SK-N-SH (cell line): ENCODE measurements around the gene NUDCD3. TPM values are rescaled to one million over a fixed set of nuclear protein-coding genes. Genes with fewer than 3 reads are reported as not detected.

Source experiments
- CTCF ChIA-PET: fragments of 300-600, 350-600 bp; formaldehyde crosslinking; extraction: SDS; loops from one replicate; lab custom pipeline; 2021; lab: Yijun Ruan, JAX
- POLR2A ChIA-PET: fragments of 350-600 bp; sonication (Branson Sonifier 250); formaldehyde crosslinking; extraction: SDS; loops from one replicate; lab custom pipeline; 2020; ENCODE audit warnings: antibody characterized with exemption, inconsistent platforms; lab: Yijun Ruan, JAX
- DNase-seq: peaks from one replicate; pipeline ENCODE4 v3.0.0; 2012
- H2AFZ ChIP-seq: fragments of 200-600 bp; sonication (generic); 2 replicates; pipeline ENCODE4 v1.8.1; 2016; ENCODE audit warnings: antibody characterized with exemption, mild to moderate bottlenecking, low read depth
- H3F3A ChIP-seq: fragments of 200-600 bp; sonication (generic); replicated peaks from 2 replicates; pipeline ENCODE3; 2016; ENCODE audit warnings: antibody characterized with exemption, mild to moderate bottlenecking; ENCODE audit not compliant: insufficient read depth
- H3K27ac ChIP-seq, 2 experiments: fragments of 200-500 bp in 1 of 2; fragments of 200-600 bp in 1 of 2; sonication (Bioruptor generic) in 1 of 2; sonication (generic), shearing (Covaris generic) in 1 of 2; 2 replicates each; pipeline versions ENCODE4 v1.5.1 to v1.6.1; 2014 to 2016; ENCODE audit warnings: low read depth in 2 of 2, inconsistent platforms in 1 of 2, low read length in 1 of 2, mild to moderate bottlenecking in 1 of 2, mixed read lengths in 1 of 2
- H3K27me3 ChIP-seq: fragments of 200-600 bp; sonication (generic), shearing (Covaris generic); 2 replicates; pipeline ENCODE4 v1.6.1; 2016; ENCODE audit warnings: mixed run types; ENCODE audit not compliant: insufficient read depth
- H3K36me3 ChIP-seq, 2 experiments: fragments of 200-500 bp in 1 of 2; fragments of 200-600 bp in 1 of 2; sonication (Bioruptor generic) in 1 of 2; sonication (generic) in 1 of 2; replicated peaks in 1 of 2; 2 replicates each; pipeline versions ENCODE3 to v1.5.1; 2014 to 2016; ENCODE audit warnings: low read length in 1 of 2, mild to moderate bottlenecking in 1 of 2; ENCODE audit not compliant: insufficient read depth in 2 of 2, control insufficient read depth in 1 of 2
- H3K4me1 ChIP-seq, 2 experiments: fragments of 200-500 bp in 1 of 2; fragments of 200-600 bp in 1 of 2; sonication (Bioruptor generic) in 1 of 2; sonication (generic), shearing (Covaris generic) in 1 of 2; 2 replicates each; pipeline versions ENCODE4 v1.5.1 to v1.6.1; 2014 to 2016; ENCODE audit warnings: low read depth in 1 of 2, low read length in 1 of 2, mixed run types in 1 of 2; ENCODE audit not compliant: insufficient read depth in 2 of 2, control insufficient read depth in 1 of 2
- H3K4me2 ChIP-seq: fragments of 200-600 bp; sonication (generic), shearing (Covaris generic); 2 replicates; pipeline ENCODE4 v1.6.1; 2017; ENCODE audit warnings: mixed run types
- H3K4me3 ChIP-seq, 2 experiments: fragments of 200-500 bp in 1 of 2; fragments of 200-600 bp in 1 of 2; sonication (Bioruptor generic) in 1 of 2; sonication (generic), shearing (Covaris generic) in 1 of 2; 2 replicates each; pipeline versions ENCODE4 v1.5.1 to v1.8.1; 2014 to 2016; ENCODE audit warnings: low read depth in 2 of 2, inconsistent platforms in 1 of 2, low read length in 1 of 2, mild to moderate bottlenecking in 1 of 2, mixed read lengths in 1 of 2, moderate library complexity in 1 of 2
- H3K79me2 ChIP-seq: fragments of 200-600 bp; sonication (generic); 2 replicates; pipeline ENCODE4 v1.8.1; 2017; ENCODE audit warnings: mild to moderate bottlenecking; ENCODE audit not compliant: insufficient read depth
- H3K9ac ChIP-seq: fragments of 200-600 bp; sonication (generic); 2 replicates; pipeline ENCODE4 v1.6.1; 2017; ENCODE audit warnings: mixed run types
- H3K9me2 ChIP-seq: fragments of 200-600 bp; sonication (generic); 2 replicates; pipeline ENCODE4 v1.6.1; 2017; ENCODE audit warnings: mixed run types
- H3K9me3 ChIP-seq: fragments of 200-600 bp; sonication (generic); 2 replicates; pipeline ENCODE4 v1.6.1; 2017; ENCODE audit warnings: mixed run types, mild to moderate bottlenecking, moderate library complexity
- H4K20me1 ChIP-seq: fragments of 200-600 bp; sonication (generic); 2 replicates; pipeline ENCODE4 v1.6.1; 2017; ENCODE audit warnings: mild to moderate bottlenecking, mixed run types; ENCODE audit not compliant: insufficient read depth
- CHD2 ChIP-seq: fragments of 150-350 bp; IDR thresholded peaks from 2 replicates; pipeline ENCODE4 v1.6.1; 2018; ENCODE audit warnings: low read length; ENCODE audit not compliant: partially characterized antibody
- ELF1 ChIP-seq: IDR thresholded peaks from 2 replicates; pipeline ENCODE4 v1.4.0; 2012
- EP300 ChIP-seq, 2 experiments: IDR thresholded peaks; 2 replicates each; pipeline versions ENCODE4 v1.4.0 to v1.6.1; 2012; ENCODE audit warnings: borderline replicate concordance in 1 of 2, low read depth in 1 of 2, low read length in 1 of 2
- FOXJ3 ChIP-seq: sonication (generic); formaldehyde crosslinking; IDR thresholded peaks from 2 replicates; pipeline ENCODE4 v1.5.1; 2020; ENCODE audit warnings: mild to moderate bottlenecking, missing genetic modification reagents
- GATA2 ChIP-seq: sonication (generic); formaldehyde crosslinking; IDR thresholded peaks from 2 replicates; pipeline ENCODE4 v1.5.0; 2020; ENCODE audit warnings: mild to moderate bottlenecking, missing genetic modification reagents
- JUND ChIP-seq: IDR thresholded peaks from 2 replicates; pipeline ENCODE4 v1.4.0; 2012
- NFIC ChIP-seq: IDR thresholded peaks from 2 replicates; pipeline ENCODE4 v1.4.0; 2012; ENCODE audit warnings: borderline replicate concordance
- NRF1 ChIP-seq: IDR thresholded peaks from 2 replicates; pipeline ENCODE4 v1.6.1; 2012; ENCODE audit warnings: low read depth, mild to moderate bottlenecking, low read length
- RXRA ChIP-seq: IDR thresholded peaks from 2 replicates; pipeline ENCODE4 v1.4.0; 2012; ENCODE audit warnings: low read depth, mild to moderate bottlenecking, borderline replicate concordance
- SMC3 ChIP-seq: IDR thresholded peaks from 2 replicates; pipeline ENCODE4 v1.6.1; 2012; ENCODE audit warnings: low read depth, low read length, improper control_type of control experiment
- TEAD4 ChIP-seq: IDR thresholded peaks from 2 replicates; pipeline ENCODE4 v1.4.0; 2012; ENCODE audit warnings: mild to moderate bottlenecking, borderline replicate concordance; ENCODE audit not compliant: insufficient read depth
- polyA plus RNA-seq, 3 experiments: library from polyadenylated mRNA; depleted of rRNA; stranded (reverse); fragments of >200 nt; gene quantifications; 2 replicates each; pipeline ENCODE4 v1.2.3, GENCODE V29; 2012
- TF ChIP-seq, protein P1 (sequence below): IDR thresholded peaks from 2 replicates; pipeline ENCODE4 v1.6.1; 2012; ENCODE audit warnings: mild to moderate bottlenecking, low read depth, low read length, moderate library complexity
- TF ChIP-seq, protein P2 (sequence below): fragments of 150-350 bp; IDR thresholded peaks from 2 replicates; pipeline ENCODE4 v1.6.1; 2017; ENCODE audit warnings: antibody characterized with exemption, low read length, low read depth, borderline replicate concordance
- TF ChIP-seq, protein P3 (sequence below): fragments of 200-600 bp; sonication (generic); IDR thresholded peaks from 2 replicates; pipeline ENCODE4 v1.6.1; 2017; ENCODE audit warnings: antibody characterized with exemption, mild to moderate bottlenecking, moderate library complexity
- TF ChIP-seq, protein P4 (sequence below): IDR thresholded peaks from 2 replicates; pipeline ENCODE4 v1.4.0; 2012; ENCODE audit warnings: low read depth, borderline replicate concordance

The NUDCD3 gene
- polyA plus RNA-seq, 1 of the 3 experiments (the other 2 are of a cell fraction), result 66.0 TPM

DNA sequence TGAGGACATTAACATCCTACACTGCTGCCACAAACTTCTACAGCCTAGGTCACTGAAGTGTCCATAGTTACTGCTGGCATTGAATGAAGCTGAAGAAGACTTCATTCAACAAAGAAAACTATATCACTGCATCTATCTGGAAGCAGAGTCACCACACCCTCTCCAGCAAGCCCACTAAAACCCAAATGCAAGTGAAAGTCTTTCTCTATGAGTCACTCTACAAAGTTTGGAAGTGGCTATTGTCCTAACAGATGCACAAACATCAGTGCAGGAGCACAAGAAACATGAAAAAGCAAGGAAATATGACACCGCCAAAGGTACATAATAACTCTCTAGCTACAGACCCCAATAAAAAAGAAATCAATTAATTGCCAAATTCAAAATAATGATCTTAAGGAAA is 121.6 kb downstream of the NUDCD3 start (continued):
- TF ChIP-seq, protein P1, sequence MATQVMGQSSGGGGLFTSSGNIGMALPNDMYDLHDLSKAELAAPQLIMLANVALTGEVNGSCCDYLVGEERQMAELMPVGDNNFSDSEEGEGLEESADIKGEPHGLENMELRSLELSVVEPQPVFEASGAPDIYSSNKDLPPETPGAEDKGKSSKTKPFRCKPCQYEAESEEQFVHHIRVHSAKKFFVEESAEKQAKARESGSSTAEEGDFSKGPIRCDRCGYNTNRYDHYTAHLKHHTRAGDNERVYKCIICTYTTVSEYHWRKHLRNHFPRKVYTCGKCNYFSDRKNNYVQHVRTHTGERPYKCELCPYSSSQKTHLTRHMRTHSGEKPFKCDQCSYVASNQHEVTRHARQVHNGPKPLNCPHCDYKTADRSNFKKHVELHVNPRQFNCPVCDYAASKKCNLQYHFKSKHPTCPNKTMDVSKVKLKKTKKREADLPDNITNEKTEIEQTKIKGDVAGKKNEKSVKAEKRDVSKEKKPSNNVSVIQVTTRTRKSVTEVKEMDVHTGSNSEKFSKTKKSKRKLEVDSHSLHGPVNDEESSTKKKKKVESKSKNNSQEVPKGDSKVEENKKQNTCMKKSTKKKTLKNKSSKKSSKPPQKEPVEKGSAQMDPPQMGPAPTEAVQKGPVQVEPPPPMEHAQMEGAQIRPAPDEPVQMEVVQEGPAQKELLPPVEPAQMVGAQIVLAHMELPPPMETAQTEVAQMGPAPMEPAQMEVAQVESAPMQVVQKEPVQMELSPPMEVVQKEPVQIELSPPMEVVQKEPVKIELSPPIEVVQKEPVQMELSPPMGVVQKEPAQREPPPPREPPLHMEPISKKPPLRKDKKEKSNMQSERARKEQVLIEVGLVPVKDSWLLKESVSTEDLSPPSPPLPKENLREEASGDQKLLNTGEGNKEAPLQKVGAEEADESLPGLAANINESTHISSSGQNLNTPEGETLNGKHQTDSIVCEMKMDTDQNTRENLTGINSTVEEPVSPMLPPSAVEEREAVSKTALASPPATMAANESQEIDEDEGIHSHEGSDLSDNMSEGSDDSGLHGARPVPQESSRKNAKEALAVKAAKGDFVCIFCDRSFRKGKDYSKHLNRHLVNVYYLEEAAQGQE, result no peak
- TF ChIP-seq TEAD4, result no peak
- TF ChIP-seq NFIC, result no peak
- no peak for TF ChIP-seq FOXJ3 (CRISPR knock-in tag)

DNA sequence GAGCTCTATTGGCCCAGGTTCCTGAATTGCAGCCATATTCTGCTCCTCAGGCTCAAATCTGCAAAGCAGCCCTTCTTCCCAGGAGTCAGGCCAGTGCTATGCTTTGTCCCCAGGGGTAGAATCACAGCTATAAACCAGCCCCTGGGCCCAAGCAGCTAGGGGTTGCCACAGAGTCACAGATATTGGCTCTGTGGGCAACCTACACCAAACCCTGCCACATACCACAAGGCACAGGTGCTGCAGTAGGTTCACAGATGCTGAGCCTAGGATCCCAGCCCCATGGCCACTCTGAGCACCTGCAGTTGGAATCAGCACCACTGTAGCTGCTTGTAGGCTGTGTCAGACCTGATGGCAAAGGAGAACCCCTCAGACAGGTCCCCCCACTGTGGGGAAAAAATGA is 122.0 kb downstream of the NUDCD3 start:
- Histone ChIP-seq H4K20me1 (no peaks in the 10 kb centered on the region), H3K4me3 (no peak overlapping the region), H3K4me1 (no peaks in the 10 kb centered on the region), H3K4me2 (no peak overlapping the region), H2AFZ (no peak overlapping the region), H3K79me2 (no peaks in the 10 kb centered on the region), H3K9ac (no peak overlapping the region), H3K9me3 (no peaks in the 10 kb centered on the region), H3F3A (peaks cover 10% of the 10 kb centered on the region), H3K36me3 (no peaks in the 10 kb centered on the region), H3K27me3 (no peaks in the 10 kb centered on the region), H3K27ac (no peak overlapping the region), H3K9me2 (no peaks in the 10 kb centered on the region)
- ChIA-PET POLR2A (no interaction called here), CTCF (interaction anchor here (0.6 to 1.5 kb wide), 3 partner anchors 20 to 95 kb away, joined by 3 to 4 read pairs (median 3); no protein-coding TSS in a partner anchor)
- DNase-seq, result no peak
- TF ChIP-seq EP300 (IDR thresholded peaks at IDR 0.05; ENCODE audit: borderline replicate concordance in 1 of 2, low read depth in 1 of 2, low read length in 1 of 2) (no peak), NRF1 (no peak), FOXJ3 (CRISPR knock-in tag) (no peak), GATA2 (no peak), CHD2 (no peak), NFIC (no peak), SMC3 (no peak), RXRA (no peak), ELF1 (no peak), JUND (no peak)
- TF ChIP-seq, protein P2, sequence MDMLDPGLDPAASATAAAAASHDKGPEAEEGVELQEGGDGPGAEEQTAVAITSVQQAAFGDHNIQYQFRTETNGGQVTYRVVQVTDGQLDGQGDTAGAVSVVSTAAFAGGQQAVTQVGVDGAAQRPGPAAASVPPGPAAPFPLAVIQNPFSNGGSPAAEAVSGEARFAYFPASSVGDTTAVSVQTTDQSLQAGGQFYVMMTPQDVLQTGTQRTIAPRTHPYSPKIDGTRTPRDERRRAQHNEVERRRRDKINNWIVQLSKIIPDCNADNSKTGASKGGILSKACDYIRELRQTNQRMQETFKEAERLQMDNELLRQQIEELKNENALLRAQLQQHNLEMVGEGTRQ, result no peak
- TF ChIP-seq, protein P3, sequence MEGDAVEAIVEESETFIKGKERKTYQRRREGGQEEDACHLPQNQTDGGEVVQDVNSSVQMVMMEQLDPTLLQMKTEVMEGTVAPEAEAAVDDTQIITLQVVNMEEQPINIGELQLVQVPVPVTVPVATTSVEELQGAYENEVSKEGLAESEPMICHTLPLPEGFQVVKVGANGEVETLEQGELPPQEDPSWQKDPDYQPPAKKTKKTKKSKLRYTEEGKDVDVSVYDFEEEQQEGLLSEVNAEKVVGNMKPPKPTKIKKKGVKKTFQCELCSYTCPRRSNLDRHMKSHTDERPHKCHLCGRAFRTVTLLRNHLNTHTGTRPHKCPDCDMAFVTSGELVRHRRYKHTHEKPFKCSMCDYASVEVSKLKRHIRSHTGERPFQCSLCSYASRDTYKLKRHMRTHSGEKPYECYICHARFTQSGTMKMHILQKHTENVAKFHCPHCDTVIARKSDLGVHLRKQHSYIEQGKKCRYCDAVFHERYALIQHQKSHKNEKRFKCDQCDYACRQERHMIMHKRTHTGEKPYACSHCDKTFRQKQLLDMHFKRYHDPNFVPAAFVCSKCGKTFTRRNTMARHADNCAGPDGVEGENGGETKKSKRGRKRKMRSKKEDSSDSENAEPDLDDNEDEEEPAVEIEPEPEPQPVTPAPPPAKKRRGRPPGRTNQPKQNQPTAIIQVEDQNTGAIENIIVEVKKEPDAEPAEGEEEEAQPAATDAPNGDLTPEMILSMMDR, result no peak
- TF ChIP-seq, protein P1, result no peak
- TF ChIP-seq, protein P4, sequence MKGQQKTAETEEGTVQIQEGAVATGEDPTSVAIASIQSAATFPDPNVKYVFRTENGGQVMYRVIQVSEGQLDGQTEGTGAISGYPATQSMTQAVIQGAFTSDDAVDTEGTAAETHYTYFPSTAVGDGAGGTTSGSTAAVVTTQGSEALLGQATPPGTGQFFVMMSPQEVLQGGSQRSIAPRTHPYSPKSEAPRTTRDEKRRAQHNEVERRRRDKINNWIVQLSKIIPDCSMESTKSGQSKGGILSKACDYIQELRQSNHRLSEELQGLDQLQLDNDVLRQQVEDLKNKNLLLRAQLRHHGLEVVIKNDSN, result no peak
